ENCODE results near the gene PHGDH.

Gene PHGDH

DNA sequence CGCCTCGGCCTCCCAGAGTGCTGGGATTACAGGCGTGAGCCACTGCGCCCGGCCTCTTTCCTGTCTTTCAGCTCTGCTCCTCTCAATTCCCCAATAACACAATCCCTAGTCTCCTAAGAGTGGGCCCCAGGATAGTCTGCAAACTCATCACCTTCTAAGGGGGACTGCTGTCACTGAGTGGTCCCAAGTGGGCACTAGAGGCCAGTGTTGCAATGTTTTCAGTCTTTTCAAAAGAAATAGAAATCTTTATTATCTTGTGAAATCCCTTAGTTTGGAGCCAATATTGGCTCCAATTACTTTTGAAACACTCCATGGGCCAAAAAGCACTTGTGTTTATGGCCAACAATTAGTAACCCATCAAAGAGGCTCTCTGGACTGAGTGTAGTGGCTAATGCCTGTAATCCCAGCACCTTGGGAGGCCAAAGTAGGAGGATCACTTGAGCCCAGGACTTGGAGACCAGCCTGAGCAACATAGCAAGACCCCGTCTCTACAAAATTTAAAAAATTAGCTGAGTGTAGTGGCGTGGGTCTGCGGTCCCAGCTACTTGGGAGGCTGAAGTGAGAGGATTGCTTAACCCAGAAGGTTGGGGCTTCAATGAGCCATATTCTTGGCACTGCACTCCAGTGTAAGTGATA, 35.0 kb upstream of the PHGDH start:
- Histone ChIP-seq H3K27ac (ENCODE audit: low read depth, low read length) (peak overlapping the region; percentile 55), H3K9me3 (ENCODE audit: control insufficient read depth in 5 of 5, low read length in 5 of 5) (no peaks in the 10 kb centered on the region), H3K4me1 (ENCODE audit: control insufficient read depth in 5 of 5, insufficient read depth in 5 of 5, low read length in 5 of 5) (peaks cover 3 to 26% (median 15%) of the 10 kb centered on the region in 5 donors), H3K36me3 (ENCODE audit: control insufficient read depth in 5 of 5, insufficient read depth in 5 of 5, low read length in 5 of 5) (no peaks in the 10 kb centered on the region), H3K9ac (ENCODE audit: low read length in 5 of 5) (no peak overlapping the region), H3K4me3 (ENCODE audit: low read depth in 1 of 5, low read length in 5 of 5) (no peak overlapping the region), H3K27me3 (ENCODE audit: control insufficient read depth in 5 of 5, insufficient read depth in 4 of 5, low read length in 5 of 5) (no peaks in the 10 kb centered on the region)

DNA sequence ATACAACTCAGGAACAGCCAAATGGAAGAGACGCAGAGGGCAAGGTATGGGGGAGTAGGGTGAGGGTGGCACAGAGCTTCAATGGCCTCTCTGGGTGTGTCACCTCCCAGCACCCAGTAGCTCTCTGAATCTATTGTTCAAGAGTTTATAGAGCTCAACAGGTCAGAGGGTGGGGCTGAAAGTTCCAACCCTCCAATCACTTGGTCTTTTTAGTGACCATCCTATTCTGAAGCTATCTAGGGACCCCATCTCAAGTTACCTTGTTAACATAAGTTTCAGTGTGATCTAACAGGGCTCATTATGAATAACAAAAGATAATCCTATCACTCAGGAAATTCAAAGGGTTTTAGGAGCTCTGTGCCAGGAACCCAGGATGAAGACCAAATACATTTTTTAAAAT, 32.5 kb upstream of the PHGDH start:
- Histone ChIP-seq H3K36me3 (ENCODE audit: control insufficient read depth in 5 of 5, insufficient read depth in 5 of 5, low read length in 5 of 5) (no peaks in the 10 kb centered on the region), H3K4me1 (ENCODE audit: control insufficient read depth in 5 of 5, insufficient read depth in 5 of 5, low read length in 5 of 5) (peaks cover 3 to 26% (median 15%) of the 10 kb centered on the region in 5 donors), H3K4me3 (ENCODE audit: low read depth in 1 of 5, low read length in 5 of 5) (no peak overlapping the region)

DNA sequence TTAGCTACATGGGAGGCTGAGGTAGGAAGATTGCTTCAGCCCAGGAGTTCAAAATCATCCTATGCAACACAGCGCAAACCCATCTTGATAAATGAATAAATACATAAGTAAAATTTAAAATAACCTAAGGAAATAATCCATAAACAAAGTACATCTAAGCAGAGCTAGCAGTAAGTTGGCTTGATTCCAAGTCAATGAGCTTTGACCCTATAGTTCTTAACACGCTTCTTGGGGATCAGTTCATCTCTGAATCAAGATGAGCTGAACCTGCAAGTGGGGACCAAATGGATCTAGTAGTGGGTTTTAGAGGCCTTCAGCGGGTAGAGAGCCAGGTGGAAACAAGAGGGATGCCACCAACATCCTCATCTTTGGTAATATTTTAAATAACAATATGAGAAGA, 31.5 kb upstream of the PHGDH start:
- H3K9me3 ChIP-seq (ENCODE audit: control insufficient read depth in 5 of 5, low read length in 5 of 5): no peaks in the 10 kb centered on the region
- H3K36me3 ChIP-seq (ENCODE audit: control insufficient read depth in 5 of 5, insufficient read depth in 5 of 5, low read length in 5 of 5): no peaks in the 10 kb centered on the region
- H3K27me3 ChIP-seq (ENCODE audit: control insufficient read depth in 5 of 5, insufficient read depth in 4 of 5, low read length in 5 of 5): no peaks in the 10 kb centered on the region

More for the DNA sequence above, 32.5 kb upstream of the PHGDH start:
- no peaks in the 10 kb centered on the region for H3K9me3 ChIP-seq (ENCODE audit: control insufficient read depth in 5 of 5, low read length in 5 of 5)
- no peak overlapping the region for H3K9ac ChIP-seq (ENCODE audit: low read length in 5 of 5)
- H3K27me3 ChIP-seq (ENCODE audit: control insufficient read depth in 5 of 5, insufficient read depth in 4 of 5, low read length in 5 of 5): no peaks in the 10 kb centered on the region
- no peak overlapping the region for H3K27ac ChIP-seq (ENCODE audit: low read depth, low read length)

DNA sequence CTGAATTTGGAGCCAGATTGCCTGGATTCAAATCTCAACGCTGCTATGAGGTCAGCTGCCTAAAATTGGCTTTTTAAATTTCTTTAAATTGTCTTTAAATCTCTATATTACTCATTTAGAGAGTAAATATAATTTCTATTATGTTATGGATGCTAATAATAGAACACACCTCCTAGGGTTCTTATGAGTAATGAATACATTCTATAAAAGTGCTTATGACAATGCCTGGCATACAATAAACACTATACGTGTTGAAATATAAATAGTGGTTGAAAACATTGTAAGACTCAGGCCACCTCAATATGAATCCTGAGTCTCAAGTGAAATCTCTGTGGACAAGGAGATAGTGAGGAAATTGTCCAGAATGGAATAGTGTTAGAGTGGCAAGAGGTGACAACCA, 31.0 kb upstream of the PHGDH start:
- no peak overlapping the region for H3K4me3 ChIP-seq (ENCODE audit: low read depth in 1 of 5, low read length in 5 of 5)
- H3K9me3 ChIP-seq (ENCODE audit: control insufficient read depth in 5 of 5, low read length in 5 of 5): no peaks in the 10 kb centered on the region
- H3K36me3 ChIP-seq (ENCODE audit: control insufficient read depth in 5 of 5, insufficient read depth in 5 of 5, low read length in 5 of 5): no peaks in the 10 kb centered on the region
- H3K9ac ChIP-seq (ENCODE audit: low read length in 5 of 5): no peak overlapping the region
- H3K27ac ChIP-seq (ENCODE audit: low read depth, low read length): no peak overlapping the region
- peaks cover 2 to 11% (median 5%) of the 10 kb centered on the region in 5 donors for H3K4me1 ChIP-seq (ENCODE audit: control insufficient read depth in 5 of 5, insufficient read depth in 5 of 5, low read length in 5 of 5)
- H3K27me3 ChIP-seq (ENCODE audit: control insufficient read depth in 5 of 5, insufficient read depth in 4 of 5, low read length in 5 of 5): no peaks in the 10 kb centered on the region

More for the DNA sequence above, 31.5 kb upstream of the PHGDH start:
- H3K4me3 ChIP-seq (ENCODE audit: low read depth in 1 of 5, low read length in 5 of 5): no peak overlapping the region
- no peak overlapping the region for H3K27ac ChIP-seq (ENCODE audit: low read depth, low read length)
- no peak overlapping the region for H3K9ac ChIP-seq (ENCODE audit: low read length in 5 of 5)
- peaks cover 3 to 17% (median 10%) of the 10 kb centered on the region in 5 donors for H3K4me1 ChIP-seq (ENCODE audit: control insufficient read depth in 5 of 5, insufficient read depth in 5 of 5, low read length in 5 of 5)

DNA sequence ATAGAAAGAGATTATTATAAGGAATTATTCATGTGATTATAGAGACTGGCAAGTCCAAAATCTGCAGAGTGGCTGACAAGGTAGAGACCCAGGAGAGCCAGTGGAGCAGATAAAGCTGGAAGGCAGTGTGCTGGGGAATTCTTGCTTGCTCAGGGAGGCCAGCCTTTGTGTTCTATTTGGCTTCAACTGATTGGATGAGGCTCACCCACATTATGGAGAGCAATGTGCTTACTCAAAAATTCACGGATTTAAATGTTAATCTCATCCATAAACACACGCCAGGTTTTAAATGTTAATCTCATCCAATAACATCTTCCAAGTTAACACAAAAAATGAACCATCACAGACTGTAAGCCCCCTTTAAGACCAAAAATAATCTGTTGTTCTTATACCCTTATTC, 30.2 kb upstream of the PHGDH start:
- H3K9ac ChIP-seq (ENCODE audit: low read length in 5 of 5): no peak overlapping the region
- no peak overlapping the region for H3K27ac ChIP-seq (ENCODE audit: low read depth, low read length)
- H3K4me1 ChIP-seq (ENCODE audit: control insufficient read depth in 5 of 5, insufficient read depth in 5 of 5, low read length in 5 of 5): peaks cover 0 to 7% (median 4%) of the 10 kb centered on the region in 5 donors
- no peak overlapping the region for H3K4me3 ChIP-seq (ENCODE audit: low read depth in 1 of 5, low read length in 5 of 5)
- no peaks in the 10 kb centered on the region for H3K36me3 ChIP-seq (ENCODE audit: control insufficient read depth in 5 of 5, insufficient read depth in 5 of 5, low read length in 5 of 5)
- no peaks in the 10 kb centered on the region for H3K27me3 ChIP-seq (ENCODE audit: control insufficient read depth in 5 of 5, insufficient read depth in 4 of 5, low read length in 5 of 5)
- no peaks in the 10 kb centered on the region for H3K9me3 ChIP-seq (ENCODE audit: control insufficient read depth in 5 of 5, low read length in 5 of 5)

DNA sequence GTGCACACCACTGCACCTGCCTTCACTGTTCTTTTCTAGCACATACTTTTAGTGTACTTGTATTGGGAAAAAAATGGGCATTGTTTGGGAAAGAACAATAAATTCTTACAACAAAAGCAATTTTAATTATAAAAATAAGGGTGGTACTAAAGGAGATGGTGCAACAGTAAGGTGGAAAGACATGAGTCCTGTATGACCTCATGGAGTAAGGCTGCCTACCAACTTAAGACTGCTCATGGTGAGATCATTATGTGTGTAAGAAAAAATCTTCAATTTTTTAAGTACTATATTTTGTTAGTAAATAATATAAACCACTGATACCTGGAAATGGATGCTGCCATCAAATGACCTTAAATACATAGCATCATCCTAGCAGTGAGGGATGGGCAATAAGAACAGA, 29.6 kb upstream of the PHGDH start:
- H3K27me3 ChIP-seq (ENCODE audit: control insufficient read depth in 5 of 5, insufficient read depth in 4 of 5, low read length in 5 of 5): no peaks in the 10 kb centered on the region
- no peak overlapping the region for H3K9ac ChIP-seq (ENCODE audit: low read length in 5 of 5)
- H3K4me1 ChIP-seq (ENCODE audit: control insufficient read depth in 5 of 5, insufficient read depth in 5 of 5, low read length in 5 of 5): peaks cover 0 to 3% (median 2%) of the 10 kb centered on the region in 5 donors
- H3K36me3 ChIP-seq (ENCODE audit: control insufficient read depth in 5 of 5, insufficient read depth in 5 of 5, low read length in 5 of 5): no peaks in the 10 kb centered on the region
- no peaks in the 10 kb centered on the region for H3K9me3 ChIP-seq (ENCODE audit: control insufficient read depth in 5 of 5, low read length in 5 of 5)
- H3K27ac ChIP-seq (ENCODE audit: low read depth, low read length): no peak overlapping the region
- no peak overlapping the region for H3K4me3 ChIP-seq (ENCODE audit: low read depth in 1 of 5, low read length in 5 of 5)

DNA sequence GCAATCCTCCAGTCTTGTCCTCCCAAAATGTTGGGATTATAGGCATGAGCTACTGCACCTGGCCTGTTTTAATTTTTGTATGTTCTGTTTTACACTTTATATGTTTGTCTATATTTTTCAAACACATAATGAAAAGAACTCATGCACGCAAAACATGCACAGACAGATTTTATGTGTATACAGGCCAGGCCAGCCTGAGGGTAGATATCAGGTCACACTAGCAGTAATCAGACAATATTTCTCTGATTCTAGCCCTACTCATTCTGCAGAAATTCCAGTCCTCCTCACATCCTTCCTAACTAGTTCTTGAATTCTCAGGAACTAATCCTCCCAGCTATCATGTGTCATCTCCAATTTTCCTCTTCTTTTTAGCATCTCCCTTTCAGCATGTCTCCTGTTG, 27.8 kb upstream of the PHGDH start:
- H3K4me3 ChIP-seq (ENCODE audit: low read depth in 1 of 5, low read length in 5 of 5): no peak overlapping the region
- H3K27ac ChIP-seq (ENCODE audit: low read depth, low read length): no peak overlapping the region
- no peaks in the 10 kb centered on the region for H3K36me3 ChIP-seq (ENCODE audit: control insufficient read depth in 5 of 5, insufficient read depth in 5 of 5, low read length in 5 of 5)
- no peaks in the 10 kb centered on the region for H3K27me3 ChIP-seq (ENCODE audit: control insufficient read depth in 5 of 5, insufficient read depth in 4 of 5, low read length in 5 of 5)
- no peaks in the 10 kb centered on the region for H3K9me3 ChIP-seq (ENCODE audit: control insufficient read depth in 5 of 5, low read length in 5 of 5)
- no peak overlapping the region for H3K9ac ChIP-seq (ENCODE audit: low read length in 5 of 5)
- H3K4me1 ChIP-seq (ENCODE audit: control insufficient read depth in 5 of 5, insufficient read depth in 5 of 5, low read length in 5 of 5): no peaks in the 10 kb centered on the region

DNA sequence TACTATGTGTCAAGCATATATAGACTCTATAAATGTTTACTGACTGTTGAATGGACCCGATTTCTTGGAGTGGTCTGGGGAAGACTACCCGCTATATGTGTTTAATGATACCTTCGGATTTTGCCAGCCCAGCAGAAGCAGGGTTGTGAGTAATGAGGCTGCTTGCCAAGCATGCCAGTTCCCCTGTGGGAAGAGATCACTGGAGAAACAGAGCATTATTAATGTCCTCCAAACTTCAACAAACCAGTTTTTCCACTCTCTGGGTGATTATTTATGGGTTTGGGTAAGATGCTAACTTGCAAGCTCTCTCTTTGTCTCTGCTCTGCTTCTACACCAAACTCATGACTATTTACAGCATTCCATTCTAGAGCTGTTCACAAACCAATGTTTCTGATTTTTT, 25.1 kb upstream of the PHGDH start:
- Histone ChIP-seq H3K4me1 (ENCODE audit: control insufficient read depth in 5 of 5, insufficient read depth in 5 of 5, low read length in 5 of 5) (no peaks in the 10 kb centered on the region), H3K9me3 (ENCODE audit: control insufficient read depth in 5 of 5, low read length in 5 of 5) (no peaks in the 10 kb centered on the region), H3K27ac (ENCODE audit: low read depth, low read length) (no peak overlapping the region), H3K27me3 (ENCODE audit: control insufficient read depth in 5 of 5, insufficient read depth in 4 of 5, low read length in 5 of 5) (no peaks in the 10 kb centered on the region), H3K9ac (ENCODE audit: low read length in 5 of 5) (no peak overlapping the region), H3K36me3 (ENCODE audit: control insufficient read depth in 5 of 5, insufficient read depth in 5 of 5, low read length in 5 of 5) (no peaks in the 10 kb centered on the region), H3K4me3 (ENCODE audit: low read depth in 1 of 5, low read length in 5 of 5) (no peak overlapping the region)

DNA sequence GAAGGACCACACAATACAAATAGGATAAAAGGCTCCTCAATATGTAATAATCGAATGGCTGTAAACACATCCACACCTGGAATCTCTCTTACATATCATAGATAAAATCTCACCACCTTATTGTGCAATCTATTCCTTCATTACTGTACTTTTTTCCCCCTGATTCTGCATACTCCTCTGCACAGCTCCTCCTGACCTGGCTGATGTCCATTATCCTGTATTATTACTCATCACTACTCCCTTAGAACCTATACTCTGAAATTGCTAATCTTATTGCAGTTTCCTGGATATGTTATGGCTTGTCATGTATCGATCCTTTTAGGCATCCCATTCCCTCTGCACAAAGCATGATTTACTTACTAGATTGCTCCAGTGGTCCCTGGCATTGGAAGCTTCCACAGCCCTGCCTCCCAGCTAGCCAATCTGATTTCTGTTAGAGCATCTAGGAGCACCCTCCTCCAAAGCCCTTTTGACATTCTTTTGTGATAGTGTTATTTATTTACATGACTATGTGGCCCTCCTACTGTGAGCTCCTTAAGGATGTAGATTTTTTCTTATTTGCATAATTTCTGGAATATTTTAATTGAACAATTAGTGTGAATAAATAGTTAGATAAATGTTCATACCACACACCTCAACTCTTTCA, 24.2 kb upstream of the PHGDH start:
- Histone ChIP-seq H3K27me3 (ENCODE audit: control insufficient read depth in 5 of 5, insufficient read depth in 4 of 5, low read length in 5 of 5) (no peaks in the 10 kb centered on the region), H3K9ac (ENCODE audit: low read length in 5 of 5) (no peak overlapping the region), H3K4me1 (ENCODE audit: control insufficient read depth in 5 of 5, insufficient read depth in 5 of 5, low read length in 5 of 5) (no peaks in the 10 kb centered on the region), H3K27ac (ENCODE audit: low read depth, low read length) (no peak overlapping the region), H3K4me3 (ENCODE audit: low read depth in 1 of 5, low read length in 5 of 5) (no peak overlapping the region), H3K9me3 (ENCODE audit: control insufficient read depth in 5 of 5, low read length in 5 of 5) (no peaks in the 10 kb centered on the region), H3K36me3 (ENCODE audit: control insufficient read depth in 5 of 5, insufficient read depth in 5 of 5, low read length in 5 of 5) (no peaks in the 10 kb centered on the region)

DNA sequence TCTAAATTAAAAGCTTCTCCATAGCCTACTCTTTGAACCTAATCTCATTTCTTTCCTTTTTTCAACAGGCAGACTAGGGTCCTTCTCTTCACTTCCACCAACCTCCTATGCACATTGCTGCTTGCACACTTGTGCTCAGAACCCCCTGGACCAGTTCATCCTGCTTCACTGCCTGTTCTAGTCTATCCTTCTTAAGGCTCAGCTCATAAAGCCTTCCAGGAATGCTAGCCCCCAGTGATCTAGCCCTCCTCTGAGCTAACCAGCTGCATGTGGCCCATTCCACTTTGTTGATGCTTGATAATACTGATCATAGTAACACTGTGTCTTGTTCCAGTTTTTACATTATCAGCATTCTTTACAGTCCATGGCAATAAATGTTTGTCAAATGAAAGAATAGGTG, 22.9 kb upstream of the PHGDH start:
- Histone ChIP-seq H3K4me3 (ENCODE audit: low read depth in 1 of 5, low read length in 5 of 5) (no peak overlapping the region), H3K4me1 (ENCODE audit: control insufficient read depth in 5 of 5, insufficient read depth in 5 of 5, low read length in 5 of 5) (no peaks in the 10 kb centered on the region), H3K9me3 (ENCODE audit: control insufficient read depth in 5 of 5, low read length in 5 of 5) (no peaks in the 10 kb centered on the region), H3K36me3 (ENCODE audit: control insufficient read depth in 5 of 5, insufficient read depth in 5 of 5, low read length in 5 of 5) (no peaks in the 10 kb centered on the region), H3K9ac (ENCODE audit: low read length in 5 of 5) (no peak overlapping the region), H3K27ac (ENCODE audit: low read depth, low read length) (no peak overlapping the region), H3K27me3 (ENCODE audit: control insufficient read depth in 5 of 5, insufficient read depth in 4 of 5, low read length in 5 of 5) (no peaks in the 10 kb centered on the region)

Data from subcutaneous abdominal adipose tissue (tissue), 5 donors.